ENCODE results near the gene CTPS2.

Gene CTPS2

GRCh38 chrX:16708016-16708415 lies 4.5 kb downstream of the CTPS2 start:
- Histone ChIP-seq H3K27me3 (ENCODE audit: control insufficient read depth, insufficient read depth, low read length) (no peaks in the 10 kb centered on the region), H3K4me3 (ENCODE audit: low read length) (no peak overlapping the region), H3K36me3 (ENCODE audit: control insufficient read depth, insufficient read depth, low read length) (no peaks in the 10 kb centered on the region), H3K4me1 (ENCODE audit: control insufficient read depth, insufficient read depth, low read length) (no peaks in the 10 kb centered on the region), H3K27ac (ENCODE audit: low read depth, low read length) (no peak overlapping the region), H3K9ac (ENCODE audit: low read length) (no peak overlapping the region)

- H3K27me3 ChIP-seq (ENCODE audit: control insufficient read depth, insufficient read depth, low read length): no peaks in the 10 kb centered on the region
- no peak overlapping the region for H3K9ac ChIP-seq (ENCODE audit: low read length)
- H3K4me3 ChIP-seq (ENCODE audit: low read length): no peak overlapping the region
- no peaks in the 10 kb centered on the region for H3K4me1 ChIP-seq (ENCODE audit: control insufficient read depth, insufficient read depth, low read length)
- H3K27ac ChIP-seq (ENCODE audit: low read depth, low read length): no peak overlapping the region
- no peaks in the 10 kb centered on the region for H3K36me3 ChIP-seq (ENCODE audit: control insufficient read depth, insufficient read depth, low read length)
Measured at GRCh38 chrX:16705370-16705769, 7.1 kb downstream of the CTPS2 start.

GRCh38 chrX:16702700-16703599 lies 9.5 kb downstream of the CTPS2 start:
- H3K36me3 ChIP-seq (ENCODE audit: control insufficient read depth, insufficient read depth, low read length): no peaks in the 10 kb centered on the region
- no peak overlapping the region for H3K9ac ChIP-seq (ENCODE audit: low read length)
- no peak overlapping the region for H3K27ac ChIP-seq (ENCODE audit: low read depth, low read length)
- no peak overlapping the region for H3K4me3 ChIP-seq (ENCODE audit: low read length)
- no peaks in the 10 kb centered on the region for H3K4me1 ChIP-seq (ENCODE audit: control insufficient read depth, insufficient read depth, low read length)
- H3K27me3 ChIP-seq (ENCODE audit: control insufficient read depth, insufficient read depth, low read length): no peaks in the 10 kb centered on the region

GRCh38 chrX:16700734-16701133 lies 11.7 kb downstream of the CTPS2 start:
- H3K4me1 ChIP-seq (ENCODE audit: control insufficient read depth, insufficient read depth, low read length): no peaks in the 10 kb centered on the region
- no peaks in the 10 kb centered on the region for H3K36me3 ChIP-seq (ENCODE audit: control insufficient read depth, insufficient read depth, low read length)
- H3K9ac ChIP-seq (ENCODE audit: low read length): no peak overlapping the region
- no peaks in the 10 kb centered on the region for H3K27me3 ChIP-seq (ENCODE audit: control insufficient read depth, insufficient read depth, low read length)
- no peak overlapping the region for H3K4me3 ChIP-seq (ENCODE audit: low read length)
- no peak overlapping the region for H3K27ac ChIP-seq (ENCODE audit: low read depth, low read length)

GRCh38 chrX:16699389-16699788 lies 13.1 kb downstream of the CTPS2 start:
- Histone ChIP-seq H3K27ac (ENCODE audit: low read depth, low read length) (no peak overlapping the region), H3K4me1 (ENCODE audit: control insufficient read depth, insufficient read depth, low read length) (no peaks in the 10 kb centered on the region), H3K9ac (ENCODE audit: low read length) (no peak overlapping the region), H3K27me3 (ENCODE audit: control insufficient read depth, insufficient read depth, low read length) (no peaks in the 10 kb centered on the region), H3K36me3 (ENCODE audit: control insufficient read depth, insufficient read depth, low read length) (no peaks in the 10 kb centered on the region), H3K4me3 (ENCODE audit: low read length) (no peak overlapping the region)

GRCh38 chrX:16696956-16697355 lies 15.5 kb downstream of the CTPS2 start:
- Histone ChIP-seq H3K4me3 (ENCODE audit: low read length) (no peak overlapping the region), H3K4me1 (ENCODE audit: control insufficient read depth, insufficient read depth, low read length) (no peaks in the 10 kb centered on the region), H3K27ac (ENCODE audit: low read depth, low read length) (no peak overlapping the region), H3K27me3 (ENCODE audit: control insufficient read depth, insufficient read depth, low read length) (no peaks in the 10 kb centered on the region), H3K36me3 (ENCODE audit: control insufficient read depth, insufficient read depth, low read length) (peaks cover 2% of the 10 kb centered on the region), H3K9ac (ENCODE audit: low read length) (no peak overlapping the region)

GRCh38 chrX:16695079-16695676 lies 17.3 kb downstream of the CTPS2 start:
- H3K27me3 ChIP-seq (ENCODE audit: control insufficient read depth, insufficient read depth, low read length): no peaks in the 10 kb centered on the region
- H3K4me1 ChIP-seq (ENCODE audit: control insufficient read depth, insufficient read depth, low read length): no peaks in the 10 kb centered on the region
- no peak overlapping the region for H3K9ac ChIP-seq (ENCODE audit: low read length)
- no peak overlapping the region for H3K4me3 ChIP-seq (ENCODE audit: low read length)
- H3K36me3 ChIP-seq (ENCODE audit: control insufficient read depth, insufficient read depth, low read length): peaks cover 2% of the 10 kb centered on the region
- no peak overlapping the region for H3K27ac ChIP-seq (ENCODE audit: low read depth, low read length)

GRCh38 chrX:16687514-16687913 lies 25.0 kb downstream of the CTPS2 start:
- Histone ChIP-seq H3K36me3 (ENCODE audit: control insufficient read depth, insufficient read depth, low read length) (no peaks in the 10 kb centered on the region), H3K27me3 (ENCODE audit: control insufficient read depth, insufficient read depth, low read length) (peaks cover 3% of the 10 kb centered on the region), H3K27ac (ENCODE audit: low read depth, low read length) (no peak overlapping the region), H3K4me3 (ENCODE audit: low read length) (no peak overlapping the region), H3K9ac (ENCODE audit: low read length) (no peak overlapping the region), H3K4me1 (ENCODE audit: control insufficient read depth, insufficient read depth, low read length) (no peaks in the 10 kb centered on the region)

GRCh38 chrX:16683007-16683664 lies 29.3 kb downstream of the CTPS2 start:
- no peaks in the 10 kb centered on the region for H3K4me1 ChIP-seq (ENCODE audit: control insufficient read depth, insufficient read depth, low read length)
- H3K4me3 ChIP-seq (ENCODE audit: low read length): no peak overlapping the region
- no peak overlapping the region for H3K27ac ChIP-seq (ENCODE audit: low read depth, low read length)
- H3K9ac ChIP-seq (ENCODE audit: low read length): no peak overlapping the region
- H3K36me3 ChIP-seq (ENCODE audit: control insufficient read depth, insufficient read depth, low read length): no peaks in the 10 kb centered on the region
- peaks cover 3% of the 10 kb centered on the region for H3K27me3 ChIP-seq (ENCODE audit: control insufficient read depth, insufficient read depth, low read length)

GRCh38 chrX:16678689-16679088 lies 33.8 kb downstream of the CTPS2 start:
- Histone ChIP-seq H3K4me3 (ENCODE audit: low read length) (no peak overlapping the region), H3K36me3 (ENCODE audit: control insufficient read depth, insufficient read depth, low read length) (no peaks in the 10 kb centered on the region), H3K27me3 (ENCODE audit: control insufficient read depth, insufficient read depth, low read length) (no peaks in the 10 kb centered on the region), H3K4me1 (ENCODE audit: control insufficient read depth, insufficient read depth, low read length) (no peaks in the 10 kb centered on the region), H3K9ac (ENCODE audit: low read length) (no peak overlapping the region), H3K27ac (ENCODE audit: low read depth, low read length) (no peak overlapping the region)

- H3K27me3 ChIP-seq (ENCODE audit: control insufficient read depth, insufficient read depth, low read length): no peaks in the 10 kb centered on the region
- H3K4me1 ChIP-seq (ENCODE audit: control insufficient read depth, insufficient read depth, low read length): no peaks in the 10 kb centered on the region
- H3K4me3 ChIP-seq (ENCODE audit: low read length): no peak overlapping the region
- no peak overlapping the region for H3K9ac ChIP-seq (ENCODE audit: low read length)
- no peaks in the 10 kb centered on the region for H3K36me3 ChIP-seq (ENCODE audit: control insufficient read depth, insufficient read depth, low read length)
- H3K27ac ChIP-seq (ENCODE audit: low read depth, low read length): no peak overlapping the region
Measured at GRCh38 chrX:16671005-16671404, 41.5 kb downstream of the CTPS2 start.

GRCh38 chrX:16666541-16666940 lies 45.9 kb downstream of the CTPS2 start:
- H3K27me3 ChIP-seq (ENCODE audit: control insufficient read depth, insufficient read depth, low read length): no peaks in the 10 kb centered on the region
- no peaks in the 10 kb centered on the region for H3K4me1 ChIP-seq (ENCODE audit: control insufficient read depth, insufficient read depth, low read length)
- no peak overlapping the region for H3K4me3 ChIP-seq (ENCODE audit: low read length)
- H3K9ac ChIP-seq (ENCODE audit: low read length): no peak overlapping the region
- H3K27ac ChIP-seq (ENCODE audit: low read depth, low read length): no peak overlapping the region
- H3K36me3 ChIP-seq (ENCODE audit: control insufficient read depth, insufficient read depth, low read length): no peaks in the 10 kb centered on the region

All from rectal smooth muscle tissue (tissue), 1 donor.